NCI-H1048 (cell line): ENCODE results near the gene PCED1B.
"Not testable (repeated sequence)": the region's sequence is repeated elsewhere in the genome, so short reads cannot be mapped to it uniquely, and the experiment has no call there.

Source experiments
- DNase-seq: peaks from one replicate; lab custom pipeline; 2025; lab: John Stamatoyannopoulos, UW

The PCED1B gene

DNA sequence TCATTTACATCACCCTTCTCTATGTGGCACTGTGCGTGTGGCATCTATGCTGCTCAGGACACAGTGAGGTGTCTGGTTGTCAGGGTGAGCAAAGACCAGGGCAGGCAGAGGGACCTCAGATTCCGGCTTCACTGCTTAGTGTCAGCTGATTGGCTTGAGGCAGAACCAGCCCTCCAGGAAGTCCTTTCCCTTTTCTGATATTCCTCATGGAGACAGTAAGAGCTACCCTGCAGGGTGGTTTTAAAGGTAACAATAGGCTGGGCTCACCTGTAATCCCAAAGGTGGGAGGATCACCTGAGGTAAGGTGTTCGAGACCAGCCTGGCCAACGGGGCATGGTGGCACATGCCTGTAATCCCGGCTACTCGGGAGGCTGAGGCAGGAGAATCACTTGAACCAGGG is 129.6 kb downstream of the PCED1B start:
- no peak for DNase-seq

DNA sequence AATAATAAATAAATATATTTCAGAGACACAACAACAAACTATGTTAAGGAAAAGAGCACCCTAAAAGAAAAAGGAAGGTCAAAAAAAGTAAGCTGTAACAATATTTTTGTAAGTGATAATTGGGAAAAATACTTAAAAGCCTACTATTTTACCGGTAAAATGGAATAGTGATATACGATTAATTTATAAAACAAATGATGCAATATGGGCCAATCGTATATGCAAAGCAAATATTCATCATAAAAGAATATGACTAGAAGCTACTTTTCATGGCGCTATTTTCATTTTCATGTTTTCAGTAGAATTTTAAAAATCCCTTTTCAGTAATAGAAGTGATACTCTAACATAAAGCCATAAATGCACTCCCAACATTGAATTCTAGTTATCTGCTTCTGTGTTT is 131.4 kb downstream of the PCED1B start:
- no peak for DNase-seq

DNA sequence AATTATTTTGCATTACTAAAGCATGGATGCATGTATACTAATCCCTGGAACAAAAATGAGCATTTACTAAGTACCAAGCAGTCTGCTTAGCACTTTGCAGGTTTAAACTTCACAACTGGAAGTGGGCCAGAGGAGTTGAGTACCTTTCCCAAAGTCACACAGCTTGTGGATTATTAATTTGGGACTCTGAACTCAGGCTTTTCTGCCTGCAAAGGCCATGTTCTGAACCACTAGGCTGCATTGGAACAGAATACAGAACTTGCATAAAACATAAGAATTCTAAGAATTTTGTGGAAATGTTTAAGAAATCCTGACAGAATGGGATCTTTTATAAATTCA is 133.2 kb downstream of the PCED1B start:
- DNase-seq = no peak

DNA sequence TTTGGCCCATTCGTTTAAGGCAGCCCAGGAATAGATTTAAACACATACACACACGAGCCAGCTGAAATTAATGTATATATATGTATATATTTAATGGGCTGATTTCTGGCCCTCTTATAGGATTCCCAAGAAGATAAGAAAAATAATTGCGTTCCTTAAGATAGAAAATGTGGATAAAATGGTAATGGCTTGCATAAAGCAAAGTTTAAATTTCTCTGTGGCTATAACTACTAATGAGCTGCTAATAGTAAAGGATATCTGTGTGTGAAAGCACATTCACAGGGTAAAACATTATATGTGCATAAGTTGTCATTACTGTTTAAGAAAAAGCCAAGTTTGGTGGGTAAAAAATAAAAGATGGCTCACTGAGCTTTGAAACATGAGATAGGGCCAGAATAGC is 134.0 kb downstream of the PCED1B start:
- DNase-seq = no peak

DNA sequence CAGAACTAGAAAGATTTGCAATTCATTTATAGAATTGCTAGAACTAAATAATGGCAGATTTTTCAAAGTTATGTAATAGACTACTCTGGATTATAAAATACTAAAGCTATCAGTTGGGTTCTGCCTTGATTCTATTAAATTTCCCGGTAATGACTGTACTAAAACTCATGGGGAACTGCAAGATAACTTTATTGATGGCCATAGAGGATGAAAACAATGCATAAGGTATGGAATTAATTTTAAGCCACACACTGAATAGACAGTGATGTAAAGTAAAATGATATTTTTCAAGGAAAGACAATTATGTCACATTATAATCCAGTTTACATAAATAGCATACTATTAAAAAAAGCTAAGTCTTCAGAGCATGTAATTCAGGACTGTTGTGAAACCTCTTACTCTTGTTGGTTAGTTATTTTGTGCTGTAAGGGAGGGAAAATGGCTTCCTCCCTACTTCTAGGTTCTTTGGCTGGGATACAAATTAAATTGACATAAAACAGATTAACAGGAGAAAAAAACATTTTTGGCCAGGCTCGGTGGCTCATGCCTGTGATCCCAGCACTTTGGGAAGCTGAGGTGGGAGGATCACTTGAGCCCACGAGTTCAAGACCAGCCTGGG is 134.7 kb downstream of the PCED1B start:
- no peak for DNase-seq

DNA sequence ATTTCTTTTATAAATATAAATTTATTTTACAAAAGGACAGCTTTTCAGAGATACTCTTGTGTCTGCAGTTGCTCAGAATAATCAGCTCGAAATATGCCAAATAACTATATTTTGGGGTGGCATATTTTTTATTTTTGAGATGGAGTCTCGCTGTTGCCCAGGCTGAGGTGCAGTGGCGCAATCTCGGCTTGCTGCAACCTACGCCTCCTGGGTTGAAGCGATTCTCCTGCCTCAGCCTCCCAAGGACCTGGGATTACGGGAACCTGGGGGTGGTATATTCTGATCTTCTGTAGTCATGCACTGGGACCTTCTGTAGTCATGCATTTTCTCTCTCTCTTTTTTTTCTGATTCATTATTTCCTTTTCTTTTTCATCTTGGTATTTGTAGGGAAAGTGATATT is 135.3 kb downstream of the PCED1B start:
- DNase-seq = no peak

DNA sequence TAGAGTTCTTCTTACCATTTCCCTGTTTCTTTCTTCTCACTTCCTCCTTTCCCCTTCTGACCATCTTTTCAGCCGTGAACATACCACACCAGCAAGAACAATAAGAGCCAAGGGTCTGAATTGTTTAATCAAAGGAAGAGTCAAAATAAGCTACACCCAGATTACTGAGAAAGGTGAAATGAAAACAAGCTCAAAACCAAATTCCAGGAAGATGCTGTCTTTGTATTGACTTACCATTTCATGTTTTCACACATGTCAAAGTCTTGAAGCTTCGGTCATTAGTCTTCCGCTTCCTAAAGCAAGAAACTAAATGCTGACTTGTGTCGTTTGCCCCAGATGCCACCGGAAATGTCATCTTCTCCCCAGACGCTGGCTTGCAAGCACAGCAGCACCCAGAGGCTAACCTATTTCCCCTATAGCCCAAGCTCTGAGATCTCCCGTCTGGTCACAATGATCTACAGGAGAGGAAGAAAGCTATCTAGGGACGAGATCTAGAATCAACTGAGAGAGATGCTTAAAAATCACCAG is 136.8 kb downstream of the PCED1B start:
- no peak for DNase-seq

DNA sequence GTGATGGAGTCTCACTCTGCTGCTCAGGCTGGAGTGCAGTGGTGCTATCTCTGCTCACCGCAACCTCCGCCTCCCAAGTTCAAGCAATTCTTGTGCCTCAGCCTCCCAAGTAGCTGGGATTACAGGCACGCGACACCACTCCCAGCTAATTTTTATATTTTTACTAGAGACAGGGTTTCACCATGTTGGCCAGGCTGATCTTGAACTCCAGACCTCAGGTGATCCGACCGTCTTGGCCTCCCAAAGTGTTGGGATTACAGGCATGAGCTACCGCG is 138.1 kb downstream of the PCED1B start:
- not testable (repeated sequence) for DNase-seq

DNA sequence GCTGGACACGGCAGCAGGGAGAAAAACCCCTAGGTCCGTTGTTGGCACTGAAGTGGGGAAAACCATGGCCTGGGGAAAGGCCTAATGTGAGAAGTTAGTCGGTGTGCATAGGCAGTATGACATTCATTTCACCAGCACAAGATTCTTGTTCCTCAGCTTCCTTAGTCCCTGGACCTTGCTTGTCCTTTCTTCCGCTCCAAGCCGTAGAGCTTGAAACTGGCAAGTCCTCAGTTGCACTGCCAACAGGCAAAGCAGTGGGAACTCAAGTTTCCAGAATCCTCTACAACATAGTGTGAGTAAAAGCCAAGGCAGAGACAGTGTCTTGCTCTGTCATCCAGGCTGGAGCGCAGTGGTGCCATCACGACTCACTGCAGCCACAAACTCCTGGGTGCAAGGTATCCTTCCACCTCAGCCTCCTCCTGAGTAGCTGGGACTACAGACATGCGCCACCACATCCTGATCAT is 138.8 kb downstream of the PCED1B start:
- DNase-seq = no peak

DNA sequence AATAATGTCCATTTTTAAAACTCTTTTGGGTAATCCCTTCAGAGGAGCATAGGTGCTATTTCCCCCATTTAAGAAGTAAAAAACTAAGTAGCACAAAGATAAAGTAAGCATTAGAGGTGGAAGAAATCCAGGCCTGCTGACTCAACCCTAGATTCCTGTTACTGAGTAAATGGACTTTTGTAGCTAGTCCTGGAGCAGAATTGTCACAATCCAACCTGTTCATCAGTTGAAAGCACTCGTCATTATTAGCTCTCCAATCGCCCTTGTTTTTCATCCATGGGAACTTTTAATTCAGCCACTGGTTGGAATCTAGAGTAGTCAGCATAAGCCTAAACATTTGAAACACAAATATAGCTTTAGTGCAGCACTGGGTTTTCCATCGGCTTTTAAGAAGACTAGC is 139.8 kb downstream of the PCED1B start:
- no peak for DNase-seq

DNA sequence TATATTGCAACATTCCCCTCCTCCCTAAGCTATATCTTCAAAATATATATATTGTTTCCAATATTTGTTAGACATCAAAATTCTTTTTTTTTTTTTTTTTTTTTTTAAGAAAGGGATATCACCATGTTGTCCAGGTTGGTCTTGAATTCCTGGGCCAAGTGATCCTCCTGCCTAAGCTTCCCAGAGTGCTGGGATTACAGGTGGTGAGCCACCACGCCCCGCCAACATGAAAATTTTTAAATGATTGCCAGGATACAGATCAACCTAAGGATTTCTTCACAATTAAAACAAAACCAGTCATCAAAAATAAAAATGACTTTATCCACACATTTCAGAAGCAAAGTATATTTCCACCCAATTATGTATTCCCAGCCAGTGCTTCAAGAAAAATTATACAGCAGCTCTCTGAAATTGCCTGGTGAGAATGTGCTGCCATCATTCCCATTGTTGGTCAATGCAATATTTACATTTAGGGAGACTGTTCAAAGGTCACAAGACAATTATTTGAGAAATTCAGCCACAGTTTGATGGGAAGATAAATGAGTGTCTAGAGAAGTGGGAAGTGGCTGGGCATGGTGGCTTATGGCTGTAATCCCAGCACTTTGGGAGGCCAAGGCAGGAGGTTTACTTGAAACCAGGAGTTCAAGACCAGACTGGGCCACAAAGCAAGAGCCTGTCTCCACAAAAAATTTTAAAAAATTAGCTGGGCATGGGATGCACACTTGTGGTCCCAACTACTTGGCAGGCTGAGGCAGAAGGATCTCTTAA is 142.0 kb downstream of the PCED1B start:
- no peak for DNase-seq

DNA sequence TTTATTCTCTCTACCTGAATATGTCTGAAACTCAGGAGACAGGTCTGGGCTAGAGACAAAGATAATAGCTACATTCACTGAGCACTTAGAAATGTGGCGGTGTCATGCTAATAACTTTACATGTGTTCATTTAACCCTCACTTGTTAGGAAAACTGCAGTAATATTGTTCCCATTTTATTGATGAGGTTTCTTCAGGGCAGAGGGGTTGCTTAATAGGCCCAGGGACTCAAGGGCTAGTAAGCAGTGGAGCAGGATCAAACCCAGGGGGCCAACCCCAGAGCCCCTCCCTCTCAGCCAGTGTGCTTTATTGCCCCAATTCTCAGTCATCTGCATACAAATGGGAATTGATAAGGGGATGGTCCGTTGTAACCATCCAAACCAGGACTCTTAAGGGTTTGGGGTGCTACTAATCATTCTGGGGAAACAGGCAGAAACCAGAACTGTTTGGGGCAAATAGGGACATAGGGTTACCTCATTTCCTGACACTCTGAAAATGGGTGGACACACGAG is 143.2 kb downstream of the PCED1B start:
- no peak for DNase-seq

DNA sequence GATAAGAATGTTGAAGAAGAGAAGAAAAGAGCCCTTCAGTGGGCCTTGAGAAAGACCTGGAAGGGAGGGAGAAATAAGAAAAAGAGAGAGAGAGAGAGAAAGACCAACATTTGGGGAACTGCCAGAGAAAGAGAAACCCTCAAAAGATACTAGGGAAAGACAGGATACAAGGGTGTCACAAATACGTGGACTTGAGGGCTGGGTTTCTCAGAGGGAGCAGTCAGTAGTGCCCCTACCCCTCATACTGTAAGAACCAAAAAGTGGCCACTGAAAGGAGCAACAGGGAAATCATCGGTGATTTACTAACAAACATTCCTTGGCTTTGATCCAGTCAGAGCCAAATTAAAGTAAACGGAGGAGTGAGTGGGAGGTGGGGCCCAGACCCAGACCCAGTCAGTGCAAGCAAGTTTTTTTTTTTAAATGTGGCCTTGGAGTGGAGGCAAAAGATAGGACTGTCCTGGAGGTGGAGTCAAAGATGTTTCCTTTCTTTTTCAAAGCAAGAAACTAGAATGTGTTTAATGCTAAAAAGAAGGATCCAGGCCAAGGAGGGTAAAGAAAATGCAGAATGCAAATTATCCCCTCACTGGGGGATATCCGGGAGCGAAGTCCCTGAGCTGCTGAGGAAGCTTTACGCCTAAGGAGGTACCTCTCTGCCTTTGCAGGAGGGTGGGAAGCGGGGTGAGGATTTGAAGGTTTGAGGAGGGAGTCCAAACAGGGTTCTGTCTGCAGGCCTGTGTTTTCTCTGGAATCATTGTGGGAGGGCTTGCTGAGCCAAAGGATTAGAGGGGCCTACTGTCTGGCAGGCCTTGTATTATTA is 143.8 kb downstream of the PCED1B start:
- no peak for DNase-seq

DNA sequence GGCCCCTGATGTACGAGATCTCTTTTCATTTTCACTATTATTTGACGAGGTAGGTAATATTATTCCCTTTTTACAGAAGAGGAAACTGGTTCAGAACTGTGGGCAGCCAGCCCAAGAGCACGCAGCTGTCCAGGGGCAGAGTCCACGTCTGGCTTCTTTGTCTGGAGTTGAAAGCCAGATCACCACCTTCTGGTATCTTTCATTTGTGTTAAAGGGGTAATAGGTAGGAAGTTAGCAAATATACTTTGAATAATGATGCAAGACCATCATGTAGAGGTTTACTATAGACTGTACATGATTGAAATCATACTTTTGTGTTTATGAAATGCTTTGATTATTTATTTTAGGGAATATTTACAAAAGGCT is 144.4 kb downstream of the PCED1B start:
- DNase-seq = no peak

DNA sequence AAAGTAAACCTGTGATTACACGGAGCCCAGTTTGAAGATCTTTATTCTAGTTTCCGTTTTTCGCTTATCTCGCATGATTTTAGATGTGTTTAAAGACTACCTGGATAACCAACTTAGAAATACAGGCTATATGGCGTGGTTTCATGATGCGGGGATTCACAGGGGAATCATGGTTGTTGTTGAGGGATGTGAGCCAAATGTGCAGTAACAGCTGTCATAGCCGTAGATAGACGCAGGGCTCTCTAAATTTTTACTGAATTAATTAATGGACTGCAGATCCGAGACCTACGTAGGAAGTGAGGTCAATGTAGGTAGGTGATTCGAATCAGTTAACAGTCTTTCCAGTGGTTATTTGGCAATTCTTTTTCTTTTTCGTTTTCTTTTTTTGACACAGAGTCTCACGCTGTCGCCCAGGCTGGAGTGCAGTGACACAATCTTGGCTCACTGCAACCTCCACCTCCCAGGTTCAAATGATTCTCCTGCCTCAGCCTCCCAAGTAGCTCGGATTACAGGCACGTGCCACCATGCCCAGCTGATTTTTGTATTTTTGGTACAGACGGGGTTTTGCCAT is 145.2 kb downstream of the PCED1B start:
- no peak for DNase-seq

DNA sequence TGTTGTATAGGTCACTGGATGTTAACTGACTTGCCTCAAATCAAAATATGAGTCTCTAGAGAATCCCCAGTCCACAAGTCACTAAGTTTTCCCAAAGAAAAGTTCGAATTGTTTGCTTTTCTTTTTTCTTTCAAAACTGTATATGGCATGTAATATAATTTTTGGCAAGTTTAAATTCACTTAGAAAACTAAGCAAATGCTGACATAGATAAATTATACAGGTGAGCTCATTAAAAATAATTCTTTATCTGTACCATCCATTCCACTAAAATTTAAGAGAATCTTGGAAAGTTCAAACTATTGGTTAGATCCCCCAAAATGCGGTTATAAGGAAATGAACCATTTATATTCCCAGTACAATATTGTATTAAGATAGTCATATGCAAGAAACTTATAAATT is 145.9 kb downstream of the PCED1B start:
- no peak for DNase-seq

DNA sequence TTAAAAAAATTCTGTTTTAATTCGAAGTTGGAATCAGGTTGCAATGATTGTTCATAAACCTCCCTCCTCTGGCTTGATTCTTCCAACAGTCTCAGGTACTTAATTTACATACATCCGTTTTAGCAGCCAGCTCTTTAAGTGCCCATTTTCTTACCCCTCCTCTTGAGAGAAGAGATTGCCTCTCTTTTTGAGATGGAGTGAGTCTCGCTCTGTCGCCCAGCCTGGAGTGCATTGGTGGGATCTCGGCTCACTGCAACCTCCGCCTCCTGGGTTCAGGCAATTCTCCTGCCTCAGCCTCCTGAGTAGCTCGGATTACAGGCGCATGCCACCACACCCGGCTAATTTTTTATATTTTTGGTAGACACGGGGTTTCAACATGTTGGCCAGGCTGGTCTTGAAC is 146.8 kb downstream of the PCED1B start:
- DNase-seq = no peak

DNA sequence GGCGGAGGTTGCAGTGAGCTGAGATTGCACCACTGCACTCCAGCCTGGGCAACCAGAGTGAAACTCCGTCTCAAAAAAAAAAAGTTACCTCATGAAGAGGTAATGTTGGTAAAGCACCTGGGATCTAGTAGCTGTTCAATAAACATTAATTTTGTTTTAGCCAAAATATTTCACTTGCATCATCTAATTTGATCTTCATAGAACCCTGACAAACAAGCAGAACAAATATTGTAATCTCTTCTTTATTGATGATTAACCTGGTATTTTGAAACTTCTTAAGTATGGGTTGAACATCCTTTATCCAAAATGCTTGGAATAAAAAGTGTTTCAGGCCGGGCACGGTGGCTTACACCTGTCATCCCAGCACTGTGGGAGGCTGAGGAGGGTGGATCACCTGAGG is 149.4 kb downstream of the PCED1B start:
- no peak for DNase-seq

DNA sequence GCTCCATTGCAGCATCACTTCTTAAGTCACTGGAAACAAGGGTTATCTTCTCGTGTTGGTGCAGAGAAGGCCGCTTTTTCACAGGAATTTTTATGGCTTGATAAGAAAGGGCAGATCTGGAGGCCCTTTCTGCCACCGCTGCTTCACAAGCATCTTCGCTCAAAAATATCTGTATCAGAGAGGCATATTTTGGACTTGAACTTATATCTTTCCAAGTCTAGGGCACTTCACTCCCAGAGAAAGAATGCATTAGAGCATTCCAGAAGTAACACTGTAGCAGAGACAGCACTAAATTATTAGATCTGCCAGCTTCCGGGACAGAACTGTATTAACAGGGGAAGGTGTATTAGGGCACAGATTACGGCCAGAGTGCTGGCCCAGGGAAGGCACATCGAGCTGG is 152.0 kb downstream of the PCED1B start:
- no peak for DNase-seq

DNA sequence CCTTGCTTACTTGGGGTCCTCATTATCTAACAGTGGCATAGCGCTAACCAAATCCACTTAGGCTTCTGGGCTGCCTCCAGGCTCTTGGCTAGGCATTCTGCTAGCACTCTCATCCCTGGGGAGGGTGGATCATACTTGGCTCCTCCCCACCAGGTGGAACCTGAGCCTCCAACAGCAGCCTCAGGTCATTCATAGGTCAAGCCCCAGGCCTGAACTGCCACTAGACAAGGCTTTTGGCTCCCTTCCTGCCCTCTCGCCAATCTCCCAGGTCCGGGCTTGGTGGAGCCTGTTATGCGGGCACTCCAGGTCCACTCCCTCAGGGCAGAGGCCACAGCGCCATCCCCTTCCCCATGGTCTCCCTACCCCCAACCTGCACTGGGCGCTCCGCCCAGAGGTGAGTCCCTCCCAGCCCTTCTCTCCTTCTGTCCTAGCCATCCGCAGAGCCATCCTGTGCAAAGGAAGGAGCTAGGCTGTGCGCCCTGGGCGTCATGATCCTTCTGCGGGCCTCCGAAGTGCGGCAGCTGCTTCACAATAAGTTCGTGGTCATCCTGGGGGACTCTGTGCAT is 155.2 kb downstream of the PCED1B start:
- no peak for DNase-seq

DNA sequence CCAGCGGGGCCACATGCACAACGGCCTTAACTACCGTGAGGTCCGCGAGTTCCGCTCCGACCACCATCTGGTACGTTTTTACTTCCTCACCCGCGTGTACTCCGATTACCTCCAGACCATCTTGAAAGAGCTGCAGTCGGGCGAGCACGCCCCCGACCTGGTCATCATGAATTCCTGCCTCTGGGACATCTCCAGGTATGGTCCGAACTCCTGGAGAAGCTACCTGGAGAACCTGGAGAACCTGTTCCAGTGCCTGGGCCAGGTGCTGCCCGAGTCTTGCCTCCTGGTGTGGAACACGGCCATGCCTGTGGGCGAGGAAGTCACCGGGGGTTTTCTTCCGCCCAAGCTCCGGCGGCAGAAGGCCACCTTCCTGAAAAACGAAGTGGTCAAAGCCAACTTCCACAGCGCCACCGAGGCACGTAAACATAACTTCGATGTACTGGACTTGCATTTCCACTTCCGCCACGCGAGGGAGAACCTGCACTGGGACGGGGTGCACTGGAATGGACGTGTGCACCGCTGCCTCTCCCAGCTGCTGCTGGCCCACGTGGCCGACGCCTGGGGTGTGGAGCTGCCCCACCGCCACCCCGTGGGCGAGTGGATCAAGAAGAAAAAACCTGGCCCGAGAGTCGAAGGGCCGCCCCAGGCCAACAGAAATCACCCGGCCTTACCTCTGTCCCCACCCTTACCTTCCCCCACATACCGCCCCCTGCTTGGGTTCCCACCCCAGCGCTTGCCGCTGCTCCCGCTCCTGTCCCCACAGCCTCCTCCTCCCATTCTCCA is 156.0 kb downstream of the PCED1B start:
- DNase-seq = no peak
